HepG2 (cell line): Measurements from ENCODE around the gene OCLN. TPM values are rescaled to one million over a fixed set of nuclear protein-coding genes. Genes with fewer than 3 reads are reported as not detected.

Source experiments
- E2F5 ChIP-seq: sonication (generic); formaldehyde crosslinking; conservative IDR thresholded peaks from 2 replicates; pipeline ENCODE4 v1.4.0; 2020; ENCODE audit warnings: missing genetic modification reagents
- GLMP ChIP-seq: sonication (generic); formaldehyde crosslinking; IDR thresholded peaks from 2 replicates; pipeline ENCODE4 v1.9.0; 2021; ENCODE audit warnings: missing genetic modification reagents, mild to moderate bottlenecking, borderline replicate concordance
- ISL2 ChIP-seq: sonication (generic); formaldehyde crosslinking; IDR thresholded peaks from 2 replicates; pipeline ENCODE4 v1.5.0; 2020; ENCODE audit warnings: missing genetic modification reagents
- NR2F2 ChIP-seq: IDR thresholded peaks from 2 replicates; pipeline ENCODE4 v1.6.1; 2012; ENCODE audit warnings: low read depth, inconsistent platforms, borderline replicate concordance
- PRDM10 ChIP-seq: sonication (generic); formaldehyde crosslinking; IDR thresholded peaks from 2 replicates; pipeline ENCODE4 v1.4.0; 2020; ENCODE audit warnings: low read depth, missing genetic modification reagents
- SIX1 ChIP-seq: sonication (generic); formaldehyde crosslinking; IDR thresholded peaks from 2 replicates; pipeline ENCODE4 v1.4.0; 2020; ENCODE audit warnings: missing genetic modification reagents, borderline replicate concordance
- SIX4 ChIP-seq: sonication (generic); formaldehyde crosslinking; IDR thresholded peaks from 2 replicates; pipeline ENCODE4 v1.4.0; 2020; ENCODE audit warnings: missing genetic modification reagents
- SNAPC2 ChIP-seq: sonication (generic); formaldehyde crosslinking; IDR thresholded peaks from 2 replicates; pipeline ENCODE4 v1.8.1; 2022; ENCODE audit warnings: mild to moderate bottlenecking, missing genetic modification reagents
- SOX13 ChIP-seq, 3 experiments: fragments of 450-650 bp in 1 of 3; sonication (generic) in 1 of 3; formaldehyde crosslinking in 1 of 3; IDR thresholded peaks in 2 of 3; conservative IDR thresholded peaks in 1 of 3; 2 replicates each; pipeline versions ENCODE4 v1.5.0 to v1.6.1; 2016 to 2020; ENCODE audit warnings: antibody characterized with exemption in 1 of 3, mild to moderate bottlenecking in 1 of 3, missing compliant biosample characterization in 1 of 3, missing genetic modification reagents in 1 of 3, moderate library complexity in 1 of 3
- SOX5 ChIP-seq: IDR thresholded peaks from 2 replicates; pipeline ENCODE4 v1.6.1; 2016; ENCODE audit warnings: borderline replicate concordance
- STAT6 ChIP-seq: sonication (generic); formaldehyde crosslinking; IDR thresholded peaks from 2 replicates; pipeline ENCODE4 v1.4.0; 2020; ENCODE audit warnings: missing genetic modification reagents, mild to moderate bottlenecking, borderline replicate concordance
- THRA ChIP-seq: sonication (generic); formaldehyde crosslinking; IDR thresholded peaks from 2 replicates; pipeline ENCODE4 v1.4.0; 2020; ENCODE audit warnings: missing genetic modification reagents, borderline replicate concordance
- ZFYVE20 ChIP-seq: sonication (generic); formaldehyde crosslinking; IDR thresholded peaks from 2 replicates; pipeline ENCODE4 v1.8.0; 2023; ENCODE audit warnings: low read depth, mild to moderate bottlenecking, moderate library complexity, missing genetic modification reagents, borderline replicate concordance
- ZNF317 ChIP-seq: sonication (generic); formaldehyde crosslinking; IDR thresholded peaks from 2 replicates; pipeline ENCODE4 v1.5.0; 2020; ENCODE audit warnings: mild to moderate bottlenecking, missing genetic modification reagents
- ZNF367 ChIP-seq: sonication (generic); formaldehyde crosslinking; IDR thresholded peaks from 2 replicates; pipeline ENCODE4 v1.4.0; 2020; ENCODE audit warnings: missing genetic modification reagents, borderline replicate concordance
- ZNF564 ChIP-seq: sonication (generic); formaldehyde crosslinking; IDR thresholded peaks from 2 replicates; pipeline ENCODE4 v1.8.1; 2023; ENCODE audit warnings: mild to moderate bottlenecking, missing genetic modification reagents
- ZNF737 ChIP-seq: sonication (generic); formaldehyde crosslinking; IDR thresholded peaks from 2 replicates; pipeline ENCODE4 v1.5.0; 2020; ENCODE audit warnings: missing genetic modification reagents, mild to moderate bottlenecking, borderline replicate concordance
- polyA plus RNA-seq, 8 experiments: library from polyadenylated mRNA; depleted of rRNA in 3 of 8; stranded (reverse) in 7 of 8; unstranded in 1 of 8; fragments of >200 nt; fragmentation: Illumina TruSeq in 4 of 8; extraction: Trizol in 4 of 8; gene quantifications; 2 replicates each; pipeline versions ENCODE4 v1.2.1 to v1.2.3, GENCODE V29; 2011 to 2016; ENCODE audit warnings: low read depth in 4 of 8, missing spikeins in 1 of 8, mixed read lengths in 1 of 8; ENCODE audit not compliant: insufficient read depth in 1 of 8
- total RNA-seq, 5 experiments: library from RNA; depleted of rRNA; stranded (reverse); fragments of >200 nt; fragmentation: Illumina TruSeq; extraction: Trizol; gene quantifications; 2 replicates each; pipeline ENCODE4 v1.2.3, GENCODE V29; 2016; ENCODE audit warnings: low read depth in 1 of 5

OCLN gene
- total and polyA plus RNA-seq, 2 of the 13 experiments (the other 11 are each of a cell fraction or from before 2014, with no cell fraction given), result 24.1 to 34.8 TPM

- no peak for TF ChIP-seq STAT6 (CRISPR knock-in tag)
- TF ChIP-seq SIX1 (CRISPR knock-in tag), result 0 out of 2 replicates have a peak, but pooled peaks have one; percentile 44
- no peak for TF ChIP-seq ZNF367
- no peak for TF ChIP-seq ZNF564 (CRISPR knock-in tag)
- TF ChIP-seq SOX5 (CRISPR knock-in tag), result peak; percentile 57; the same call in 1 of the 2 replicates
- TF ChIP-seq SNAPC2 (CRISPR knock-in tag), result 0 out of 2 replicates have a peak, but pooled peaks have one; percentile 28
- no peak for TF ChIP-seq ZNF317 (CRISPR knock-in tag)
- TF ChIP-seq E2F5, result no peak
- peak; percentile 72 for TF ChIP-seq ISL2 (CRISPR knock-in tag)
- no peak for TF ChIP-seq ZFYVE20 (CRISPR knock-in tag)
- TF ChIP-seq NR2F2, result peak; percentile 57; the same call in 1 of the 2 replicates
- no peak for TF ChIP-seq ZNF737 (CRISPR knock-in tag)
- TF ChIP-seq THRA, result peak; percentile 56; the same call in 1 of the 2 replicates
- no peak for TF ChIP-seq SOX13 (IDR thresholded peaks at IDR 0.05)
- TF ChIP-seq SOX13 (CRISPR knock-in tag; conservative IDR thresholded peaks at IDR 0.05 in 1 of 2, IDR thresholded peaks at IDR 0.05 in 1 of 2), result peak in 1 of 2 experiments; percentile 79; a peak in 2 of 4 replicates
- TF ChIP-seq GLMP, result no peak
- TF ChIP-seq SIX4, result peak; percentile 25; the same call in 1 of the 2 replicates
- 0 out of 2 replicates have a peak, but pooled peaks have one; percentile 27 for TF ChIP-seq PRDM10 (CRISPR knock-in tag)
Measured at GRCh38 chr5:69451941-69452647, 40.5 kb upstream of the OCLN start (continued).
